Upper lobe of left lung (tissue), 6 donors: Measurements from ENCODE around the gene ASPDH. TPM values are rescaled to one million over a fixed set of nuclear protein-coding genes. Genes with fewer than 3 reads are reported as not detected.

Source experiments
- ATAC-seq, 2 donors: fragments of 200-7000 bp; cut with Tn5 transposase; one replicate each; pipeline ENCODE4 v1.9.1; 2022; ENCODE audit warnings: mild to moderate bottlenecking in 2 of 2, moderate library complexity in 2 of 2; ENCODE audit not compliant: low FRiP score in 2 of 2
- DNase-seq, 2 donors: peaks; one replicate each; pipeline ENCODE4 v3.0.0-alpha.2; 2019 to 2020
- H3K27ac ChIP-seq, 4 donors: fragments of 200-600 bp; sonication (generic); one replicate each; pipeline ENCODE4 v1.5.1; 2016 to 2019
- H3K27me3 ChIP-seq, 4 donors: fragments of 200-600 bp; sonication (generic); one replicate each; pipeline ENCODE4 v1.5.1; 2017 to 2019
- H3K36me3 ChIP-seq, 4 donors: fragments of 200-600 bp; sonication (generic); one replicate each; pipeline ENCODE4 v1.5.1; 2016 to 2019
- H3K4me1 ChIP-seq, 4 donors: fragments of 200-600 bp; sonication (generic); one replicate each; pipeline ENCODE4 v1.5.1; 2018 to 2019
- H3K4me3 ChIP-seq, 4 donors: fragments of 200-600 bp; sonication (generic); one replicate each; pipeline ENCODE4 v1.5.1; 2017 to 2019; ENCODE audit warnings: mild to moderate bottlenecking in 2 of 4, moderate library complexity in 1 of 4
- H3K9me3 ChIP-seq, 4 donors: fragments of 200-600 bp; sonication (generic); one replicate each; pipeline ENCODE4 v1.5.1; 2018 to 2019
- EP300 ChIP-seq, 4 donors: sonication (generic); formaldehyde crosslinking; IDR thresholded peaks; one replicate each; pipeline ENCODE4 v1.5.1; 2017; ENCODE audit warnings: antibody characterized with exemption in 4 of 4, control low read depth in 2 of 4
- POLR2A ChIP-seq, 4 donors: fragments of 450-650 bp; IDR thresholded peaks; one replicate each; pipeline ENCODE4 v1.5.1; 2016 to 2017; ENCODE audit warnings: antibody characterized with exemption in 4 of 4, mild to moderate bottlenecking in 2 of 4
- POLR2AphosphoS5 ChIP-seq, 2 donors: sonication (generic); formaldehyde crosslinking; IDR thresholded peaks; one replicate each; pipeline ENCODE4 v1.5.1; 2017; ENCODE audit warnings: antibody characterized with exemption in 2 of 2
- WGBS, 2 donors: methylation state at CpG; one replicate each; pipeline ENCODE4 v1.1.5; 2017 to 2018; 5-methylcytosine and 5-hydroxymethylcytosine counted together
- total RNA-seq, 6 donors: library from RNA; depleted of rRNA in 4 of 6; stranded (reverse); fragments of >200 nt in 4 of 6; gene quantifications; one replicate each; pipeline versions ENCODE4 v1.1.0 to v1.2.1, GENCODE V29; 2016 to 2021
- TF ChIP-seq, protein P1 (sequence below), 6 experiments: fragments of 450-650 bp in 4 of 6; fragments of 200-600 bp in 2 of 6; sonication (generic) in 2 of 6; IDR thresholded peaks; one replicate each; pipeline ENCODE4 v1.5.1; 2016 to 2019; ENCODE audit warnings: antibody characterized with exemption in 6 of 6
- donor health status: DM: no; HTN: no; CAD: no; lungs with moderate emphysema.
- donor health status: DM: no; HTN: yes; CAD: no; lungs with severe emphysema.

ASPDH gene
- total RNA-seq, 6 donors from 2014 or later = not detected

DNA sequence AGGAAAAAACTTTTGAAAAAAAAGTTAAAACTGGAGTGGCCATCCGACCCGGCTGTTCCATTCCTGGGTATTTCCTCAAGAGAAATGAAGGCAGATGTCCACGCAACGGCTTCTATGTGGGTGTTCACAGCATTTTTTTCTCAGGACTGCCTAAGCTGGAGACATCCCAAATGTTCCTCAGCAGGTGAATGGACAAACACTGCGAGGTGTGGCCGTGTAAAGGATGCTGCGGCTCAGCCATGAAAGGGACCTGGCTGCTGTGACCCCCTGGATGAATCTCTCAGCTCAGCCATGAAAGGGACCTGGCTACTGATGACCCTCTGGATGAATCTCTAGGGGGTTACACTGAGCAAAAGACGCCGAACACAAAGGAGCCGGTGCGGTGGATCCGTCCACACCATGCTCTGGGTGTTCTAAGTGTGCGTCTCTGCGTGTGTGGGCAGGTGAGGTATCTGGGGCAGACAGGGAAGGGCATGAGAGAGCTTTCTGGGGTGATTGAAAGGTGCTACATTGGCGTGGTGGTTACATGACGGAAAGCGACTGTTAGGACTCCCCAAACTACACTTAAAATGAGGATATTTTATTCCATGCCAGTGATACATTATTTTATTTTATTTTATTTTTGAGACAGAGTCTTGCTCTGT lies 7.2 kb upstream of the ASPDH start:
- no peaks in the 10 kb centered on the region for H3K4me1 ChIP-seq
- no peak overlapping the region for H3K27ac ChIP-seq
- H3K27me3 ChIP-seq = no peaks in the 10 kb centered on the region
- ATAC-seq = no peak
- no peak for DNase-seq
- 89 to 91% methylated on average over 17 of the region's 17 CpGs for WGBS, 2 donors
- no peaks in the 10 kb centered on the region for H3K9me3 ChIP-seq
- no peak for TF ChIP-seq POLR2AphosphoS5 (IDR thresholded peaks at IDR 0.05)
- TF ChIP-seq POLR2A (IDR thresholded peaks at IDR 0.05) = no peak
- TF ChIP-seq, protein P1, sequence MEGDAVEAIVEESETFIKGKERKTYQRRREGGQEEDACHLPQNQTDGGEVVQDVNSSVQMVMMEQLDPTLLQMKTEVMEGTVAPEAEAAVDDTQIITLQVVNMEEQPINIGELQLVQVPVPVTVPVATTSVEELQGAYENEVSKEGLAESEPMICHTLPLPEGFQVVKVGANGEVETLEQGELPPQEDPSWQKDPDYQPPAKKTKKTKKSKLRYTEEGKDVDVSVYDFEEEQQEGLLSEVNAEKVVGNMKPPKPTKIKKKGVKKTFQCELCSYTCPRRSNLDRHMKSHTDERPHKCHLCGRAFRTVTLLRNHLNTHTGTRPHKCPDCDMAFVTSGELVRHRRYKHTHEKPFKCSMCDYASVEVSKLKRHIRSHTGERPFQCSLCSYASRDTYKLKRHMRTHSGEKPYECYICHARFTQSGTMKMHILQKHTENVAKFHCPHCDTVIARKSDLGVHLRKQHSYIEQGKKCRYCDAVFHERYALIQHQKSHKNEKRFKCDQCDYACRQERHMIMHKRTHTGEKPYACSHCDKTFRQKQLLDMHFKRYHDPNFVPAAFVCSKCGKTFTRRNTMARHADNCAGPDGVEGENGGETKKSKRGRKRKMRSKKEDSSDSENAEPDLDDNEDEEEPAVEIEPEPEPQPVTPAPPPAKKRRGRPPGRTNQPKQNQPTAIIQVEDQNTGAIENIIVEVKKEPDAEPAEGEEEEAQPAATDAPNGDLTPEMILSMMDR (IDR thresholded peaks at IDR 0.05) = no peak
- TF ChIP-seq EP300 (IDR thresholded peaks at IDR 0.05) = no peak
- no peak overlapping the region for H3K4me3 ChIP-seq
- no peaks in the 10 kb centered on the region for H3K36me3 ChIP-seq

DNA sequence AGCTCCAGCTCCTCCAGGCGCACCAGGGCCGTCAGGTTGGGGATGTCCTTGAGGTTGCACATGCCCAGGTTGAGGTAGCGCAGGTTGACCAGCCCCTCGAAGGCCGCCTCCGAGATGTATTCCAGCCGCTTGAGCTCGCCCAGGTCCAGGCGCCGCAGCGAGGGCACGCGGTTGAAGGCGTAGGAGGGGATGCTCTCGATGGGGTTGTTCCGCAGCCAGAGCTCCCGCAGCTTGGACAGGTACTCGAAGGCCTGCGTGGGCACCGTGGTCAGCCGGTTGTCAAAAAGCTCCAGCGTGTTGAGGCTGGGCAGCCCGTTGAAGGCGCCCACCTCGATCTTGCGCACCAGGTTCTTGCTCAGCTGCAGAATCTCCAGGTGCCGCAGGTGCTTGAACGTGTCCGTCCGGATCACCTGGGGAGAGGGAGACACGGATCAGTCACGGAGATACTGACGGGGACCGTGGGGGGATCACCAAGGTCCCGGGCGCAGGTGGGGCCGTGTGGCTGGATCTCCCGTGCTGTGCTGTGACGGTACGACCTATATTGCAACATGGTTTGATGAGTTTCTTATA lies 5.4 kb upstream of the ASPDH start:
- no peaks in the 10 kb centered on the region for H3K36me3 ChIP-seq
- no peak overlapping the region for H3K4me3 ChIP-seq
- 94 to 98% methylated on average over 20 to 38 of the region's 40 CpGs for whole genome bisulfite sequencing, 2 donors
- no peaks in the 10 kb centered on the region for H3K4me1 ChIP-seq
- no peaks in the 10 kb centered on the region for H3K9me3 ChIP-seq
- DNase-seq = peak in 1 of 2 donors; percentile 81
- H3K27me3 ChIP-seq = no peaks in the 10 kb centered on the region
- H3K27ac ChIP-seq = no peak overlapping the region
- TF ChIP-seq POLR2A (IDR thresholded peaks at IDR 0.05) (no peak), POLR2AphosphoS5 (IDR thresholded peaks at IDR 0.05) (no peak), EP300 (IDR thresholded peaks at IDR 0.05) (no peak)
- TF ChIP-seq, protein P1 (IDR thresholded peaks at IDR 0.05) = no peak
- no peak for ATAC-seq

DNA sequence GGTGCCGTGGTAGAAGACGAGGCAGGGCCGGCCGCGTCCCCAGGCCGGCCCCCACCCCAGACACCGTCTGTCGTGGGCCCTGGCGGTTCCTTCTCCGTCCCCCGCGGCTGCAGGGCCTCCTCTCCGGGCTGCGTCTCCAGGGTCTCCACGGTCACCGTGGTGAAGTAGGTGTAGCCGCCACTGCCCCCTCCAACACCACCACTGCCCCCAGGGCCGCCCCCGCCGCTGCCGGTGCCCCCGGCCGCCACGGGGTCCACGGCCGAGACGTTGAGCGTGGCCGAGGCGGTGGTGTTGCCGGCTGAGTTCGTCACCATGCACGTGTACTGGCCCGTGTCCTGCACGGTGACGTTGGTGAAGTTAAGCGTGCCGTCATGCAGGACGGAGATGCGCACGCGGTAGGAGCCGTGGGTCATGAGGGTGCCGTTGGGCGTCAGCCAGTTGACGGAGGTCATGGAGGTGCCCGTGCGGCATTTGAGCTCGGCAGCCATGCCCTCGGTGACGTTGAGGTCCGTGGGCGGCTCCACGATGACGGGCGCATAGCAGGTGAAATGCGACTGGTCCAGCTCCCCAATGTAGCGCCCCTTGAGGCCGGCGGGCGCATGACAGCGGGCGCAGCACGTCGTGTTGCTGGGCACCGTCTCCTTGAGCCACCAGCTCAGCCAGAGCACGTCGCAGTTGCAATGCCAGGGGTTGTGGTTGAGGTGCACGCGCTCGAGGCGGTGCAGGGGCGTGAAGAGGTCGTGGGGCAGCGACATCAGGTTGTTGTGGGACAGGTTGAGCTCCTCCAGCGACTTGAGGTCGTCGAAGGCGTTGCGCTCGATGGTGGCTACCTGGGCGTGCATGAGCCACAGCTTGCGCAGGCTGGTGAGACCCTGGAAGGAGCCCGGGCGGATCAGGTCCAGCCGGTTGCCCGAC lies 4.6 kb upstream of the ASPDH start:
- TF ChIP-seq POLR2AphosphoS5 (IDR thresholded peaks at IDR 0.05) = no peak
- TF ChIP-seq, protein P1 (IDR thresholded peaks at IDR 0.05) = peak in 1 of 6 experiments; percentile 9
- ATAC-seq (no peak), DNase-seq (peak in 1 of 2 donors; percentile 82)
- no peaks in the 10 kb centered on the region for H3K27me3 ChIP-seq
- 95 to 96% methylated on average over 58 to 79 of the region's 87 CpGs for WGBS, 2 donors
- H3K27ac ChIP-seq = no peak overlapping the region
- no peaks in the 10 kb centered on the region for H3K4me1 ChIP-seq
- H3K9me3 ChIP-seq = no peaks in the 10 kb centered on the region
- no peaks in the 10 kb centered on the region for H3K36me3 ChIP-seq
- no peak overlapping the region for H3K4me3 ChIP-seq

DNA sequence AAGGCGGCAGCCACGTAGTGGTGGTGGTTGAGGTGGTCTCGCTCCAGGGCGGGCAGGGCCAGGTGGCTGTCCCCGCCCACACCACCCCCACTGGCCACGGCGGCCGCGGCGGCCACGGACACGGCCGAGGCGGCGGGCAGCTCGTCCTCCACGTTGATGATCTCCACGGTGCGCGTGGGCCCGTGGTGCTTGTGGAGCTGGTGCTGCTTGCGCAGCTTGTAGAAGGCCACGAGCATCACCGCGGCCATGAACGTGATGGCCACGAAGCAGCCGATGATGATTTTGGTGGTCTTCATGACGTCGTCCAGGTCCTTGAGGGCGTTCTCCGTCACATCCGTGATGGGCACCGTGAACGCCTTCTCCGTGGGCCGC lies 4.0 kb upstream of the ASPDH start:
- H3K27ac ChIP-seq = no peak overlapping the region
- TF ChIP-seq, protein P1 (IDR thresholded peaks at IDR 0.05) = no peak
- TF ChIP-seq POLR2AphosphoS5 (IDR thresholded peaks at IDR 0.05) (no peak), EP300 (IDR thresholded peaks at IDR 0.05) (no peak), POLR2A (IDR thresholded peaks at IDR 0.05) (no peak)
- no peaks in the 10 kb centered on the region for H3K9me3 ChIP-seq
- no peaks in the 10 kb centered on the region for H3K4me1 ChIP-seq
- H3K36me3 ChIP-seq = no peaks in the 10 kb centered on the region
- DNase-seq = peak in 1 of 2 donors; percentile 80
- no peak for ATAC-seq
- H3K27me3 ChIP-seq = no peaks in the 10 kb centered on the region
- H3K4me3 ChIP-seq = no peak overlapping the region
- 95 to 96% methylated on average over 16 to 33 of the region's 37 CpGs for WGBS, 2 donors
